DND-41 (cell line): ENCODE measurements around the gene CTNNA3.

ENCODE experiments used
- ATAC-seq: fragments of 200-7000 bp; cut with Tn5 transposase; 3 replicates; pipeline ENCODE4 v1.9.1; 2021; ENCODE audit warnings: low read depth; ENCODE audit not compliant: insufficient read depth
- DNase-seq: peaks from one replicate; pipeline ENCODE4 v3.0.0-alpha.2; 2020
- H2AFZ ChIP-seq: 2 replicates; pipeline ENCODE4 v1.6.0; 2012; ENCODE audit warnings: low read depth, low read length
- H3K27ac ChIP-seq: 2 replicates; pipeline ENCODE4 v1.5.1; 2012; ENCODE audit warnings: low read length, inconsistent platforms
- H3K27me3 ChIP-seq: fragments of 200-600 bp; sonication (generic); 2 replicates; pipeline ENCODE4 v1.6.0; 2012; ENCODE audit warnings: low read length, mild to moderate bottlenecking, inconsistent platforms; ENCODE audit not compliant: insufficient read depth, poor library complexity
- H3K36me3 ChIP-seq: 2 replicates; pipeline ENCODE4 v1.5.1; 2012; ENCODE audit warnings: low read length, inconsistent platforms; ENCODE audit not compliant: insufficient read depth
- H3K4me1 ChIP-seq: 2 replicates; pipeline ENCODE4 v1.5.1; 2012; ENCODE audit warnings: mild to moderate bottlenecking, low read length; ENCODE audit not compliant: insufficient read depth
- H3K4me2 ChIP-seq: 2 replicates; pipeline ENCODE4 v1.6.0; 2012; ENCODE audit warnings: mild to moderate bottlenecking, moderate library complexity, low read length, inconsistent platforms; ENCODE audit not compliant: insufficient read depth
- H3K4me3 ChIP-seq, 2 experiments: fragments of 200-600 bp in 1 of 2; shearing (Covaris generic) in 1 of 2; 2 replicates each; pipeline ENCODE4 v1.5.1; 2012 to 2016; ENCODE audit warnings: inconsistent platforms in 2 of 2, low read length in 2 of 2, mild to moderate bottlenecking in 2 of 2, low read depth in 1 of 2, moderate library complexity in 1 of 2
- H3K79me2 ChIP-seq: 2 replicates; pipeline ENCODE4 v1.6.0; 2012; ENCODE audit warnings: low read length, inconsistent platforms; ENCODE audit not compliant: insufficient read depth
- H3K9ac ChIP-seq: 2 replicates; pipeline ENCODE4 v1.6.0; 2012; ENCODE audit warnings: low read depth, mild to moderate bottlenecking, inconsistent platforms, low read length, moderate library complexity
- H3K9me3 ChIP-seq: 2 replicates; pipeline ENCODE4 v1.5.1; 2012; ENCODE audit warnings: low read length, moderate library complexity, mild to moderate bottlenecking, inconsistent platforms; ENCODE audit not compliant: insufficient read depth, severe bottlenecking
- H4K20me1 ChIP-seq: 2 replicates; pipeline ENCODE4 v1.6.0; 2012; ENCODE audit warnings: low read length; ENCODE audit not compliant: insufficient read depth
- CTCF ChIP-seq: IDR thresholded peaks from 2 replicates; pipeline ENCODE4 v1.5.1; 2012; ENCODE audit warnings: borderline replicate concordance, low read length, moderate library complexity, mild to moderate bottlenecking; ENCODE audit not compliant: poor library complexity, severe bottlenecking; ENCODE audit errors: extremely low read depth
- EZH2 ChIP-seq: IDR thresholded peaks from 3 replicates; pipeline ENCODE4 v1.6.1; 2012; ENCODE audit warnings: borderline replicate concordance, low read depth, mild to moderate bottlenecking, moderate library complexity, low read length, inconsistent platforms; ENCODE audit not compliant: severe bottlenecking

Gene CTNNA3

DNA sequence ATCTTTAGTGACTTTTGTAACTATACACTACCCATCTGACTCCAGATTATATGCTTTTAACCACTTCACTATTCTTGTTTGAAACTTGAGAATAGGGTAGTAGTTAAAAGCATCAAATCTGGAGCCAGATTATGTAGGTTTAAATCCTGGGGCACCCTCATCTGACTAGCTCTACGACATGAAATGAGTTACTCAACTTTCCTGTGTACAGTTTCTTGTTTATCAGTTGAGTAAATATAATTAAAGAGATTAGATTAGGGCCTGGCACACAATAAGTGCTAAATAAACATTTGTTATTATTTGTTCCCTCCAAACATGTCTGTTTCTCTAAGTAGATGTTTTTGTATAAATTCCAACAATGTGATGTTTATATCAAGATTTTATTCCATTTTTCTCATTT lies 1255.4 kb downstream of the CTNNA3 start:
- Histone ChIP-seq H3K4me1 (no peaks in the 10 kb centered on the region), H3K9me3 (no peaks in the 10 kb centered on the region), H4K20me1 (no peaks in the 10 kb centered on the region), H2AFZ (no peak overlapping the region), H3K79me2 (no peaks in the 10 kb centered on the region), H3K4me2 (no peak overlapping the region), H3K36me3 (no peaks in the 10 kb centered on the region), H3K4me3 (no peak overlapping the region), H3K27ac (no peak overlapping the region), H3K27me3 (no peaks in the 10 kb centered on the region), H3K9ac (no peak overlapping the region)
- TF ChIP-seq CTCF (no peak), EZH2 (no peak)
- DNase-seq (no peak), ATAC-seq (no peak)

DNA sequence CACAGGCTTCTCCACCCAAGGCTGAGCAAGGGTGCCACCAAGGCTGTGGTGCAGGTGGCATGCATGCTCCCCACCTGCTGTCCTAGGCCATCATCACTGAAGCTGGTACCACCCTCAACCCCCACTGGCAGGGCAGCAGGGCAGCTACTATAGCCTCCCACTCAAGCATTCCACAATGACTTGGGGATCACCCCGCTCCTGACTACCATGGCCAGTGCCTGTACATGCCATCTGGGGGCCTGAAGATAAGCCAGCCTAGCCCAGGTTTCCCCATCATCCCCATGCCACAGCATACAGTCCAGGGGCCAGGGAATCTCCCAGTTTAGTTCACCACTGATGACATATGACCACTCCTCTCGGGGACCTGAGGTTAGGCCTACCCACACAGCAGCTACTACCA lies 1281.1 kb downstream of the CTNNA3 start:
- no peak for TF ChIP-seq EZH2
- TF ChIP-seq CTCF, result no peak
- no peaks in the 10 kb centered on the region for H3K79me2 ChIP-seq
- no peaks in the 10 kb centered on the region for H4K20me1 ChIP-seq
- H3K4me2 ChIP-seq, result no peak overlapping the region
- H3K27ac ChIP-seq, result no peak overlapping the region
- no peak for DNase-seq
- H3K9ac ChIP-seq, result no peak overlapping the region
- no peaks in the 10 kb centered on the region for H3K36me3 ChIP-seq
- no peak overlapping the region for H2AFZ ChIP-seq
- H3K9me3 ChIP-seq, result peaks cover 5% of the 10 kb centered on the region
- H3K27me3 ChIP-seq, result no peaks in the 10 kb centered on the region
- no peak for ATAC-seq
- H3K4me1 ChIP-seq, result no peaks in the 10 kb centered on the region
- no peak overlapping the region for H3K4me3 ChIP-seq

GRCh38 chr10:66405566-66405965 lies 1290.4 kb downstream of the CTNNA3 start:
- Histone ChIP-seq H3K9me3 (no peaks in the 10 kb centered on the region), H3K4me2 (no peak overlapping the region), H3K36me3 (no peaks in the 10 kb centered on the region), H2AFZ (no peak overlapping the region), H3K27ac (no peak overlapping the region), H3K9ac (no peak overlapping the region), H3K27me3 (no peaks in the 10 kb centered on the region), H3K4me1 (no peaks in the 10 kb centered on the region), H4K20me1 (no peaks in the 10 kb centered on the region), H3K79me2 (no peaks in the 10 kb centered on the region), H3K4me3 (no peak overlapping the region)
- DNase-seq, result no peak
- no peak for ATAC-seq
- TF ChIP-seq CTCF (no peak), EZH2 (no peak)

DNA sequence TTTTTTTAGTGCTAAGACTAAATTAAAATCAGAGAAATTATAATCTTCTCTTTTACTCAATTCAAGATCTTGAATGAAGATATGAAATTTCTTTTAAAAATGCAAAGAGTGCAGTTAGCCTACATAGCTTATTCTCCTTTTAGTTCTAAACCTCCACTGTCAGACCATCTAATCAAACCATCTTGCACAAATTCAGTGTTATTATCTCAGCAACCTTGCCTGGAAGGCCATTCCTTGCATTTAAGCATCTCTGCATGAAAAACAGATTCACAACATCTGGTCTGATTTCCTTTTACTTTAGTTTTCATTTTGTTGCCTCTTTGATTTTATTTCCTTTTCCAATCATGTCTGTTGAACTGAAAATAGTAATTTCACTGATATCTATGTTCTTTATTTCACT lies 1297.3 kb downstream of the CTNNA3 start:
- no peak for ATAC-seq
- Histone ChIP-seq H3K4me3 (no peak overlapping the region), H3K36me3 (no peaks in the 10 kb centered on the region), H3K79me2 (no peaks in the 10 kb centered on the region), H3K9me3 (no peaks in the 10 kb centered on the region), H3K4me1 (no peaks in the 10 kb centered on the region), H3K27me3 (no peaks in the 10 kb centered on the region), H4K20me1 (no peaks in the 10 kb centered on the region), H3K27ac (no peak overlapping the region), H3K9ac (no peak overlapping the region), H3K4me2 (no peak overlapping the region), H2AFZ (no peak overlapping the region)
- no peak for TF ChIP-seq CTCF
- no peak for TF ChIP-seq EZH2
- DNase-seq, result no peak
